ENCODE data around the gene TNFRSF8. TPM values are rescaled to one million over a fixed set of nuclear protein-coding genes. Genes with fewer than 3 reads are reported as not detected.

TNFRSF8 gene
- total and polyA plus RNA-seq, 2 of the 4 experiments (the other 2 are of a cell fraction), result under 0.01 to 0.31 TPM

DNA sequence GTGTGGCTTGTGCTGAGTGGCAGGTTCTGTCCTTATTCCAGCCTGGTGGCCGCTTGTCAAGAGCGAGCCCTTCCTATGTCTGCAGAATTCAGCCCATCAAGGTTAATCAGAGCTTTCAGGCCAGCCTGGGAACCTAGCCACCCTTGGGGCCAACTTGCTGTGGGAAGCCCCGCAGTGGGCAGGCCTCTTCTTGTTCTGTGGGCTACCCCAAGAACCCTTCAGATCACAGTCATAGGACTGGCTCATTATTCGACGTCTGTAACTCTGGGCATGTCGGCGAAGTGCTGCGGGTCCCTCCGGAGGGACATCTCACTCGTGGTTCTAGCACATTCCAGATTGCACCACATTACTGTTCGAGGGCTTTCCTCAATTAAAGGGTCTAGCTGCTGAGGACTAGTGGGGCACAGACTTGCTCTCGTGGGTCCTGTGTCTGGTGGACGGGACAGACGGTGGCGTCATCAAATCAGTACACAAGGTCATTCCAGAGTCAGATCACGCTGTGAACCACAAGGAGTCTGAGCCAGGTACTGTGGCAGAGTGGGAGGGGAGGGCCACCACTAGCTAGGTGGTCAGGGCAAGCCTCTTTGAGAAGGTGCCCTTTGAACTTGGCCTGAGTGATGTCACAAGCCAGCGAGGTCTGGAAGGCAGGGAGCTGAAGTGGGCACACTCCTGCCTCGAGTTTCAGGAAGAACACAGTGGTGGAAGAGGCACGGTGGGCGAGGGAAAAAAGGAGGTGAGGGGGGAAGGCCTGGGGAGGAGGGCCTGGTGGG is 83.4 kb downstream of the TNFRSF8 start:
- Histone ChIP-seq H2BK15ac (ENCODE audit: low read depth, low read length) (peak overlapping the region; percentile 65; the same call in 2 of the 3 replicates), H3K27ac (ENCODE audit: insufficient read depth, low read length) (no peak overlapping the region), H4K5ac (ENCODE audit: low read depth, low read length) (peak overlapping the region; percentile 19; the same call in 1 of the 2 replicates), H3K4me3 (ENCODE audit: insufficient read depth, low read depth, low read length) (no peak overlapping the region), H2AFZ (replicated peaks; ENCODE audit: low read length, poor library complexity) (peak overlapping the region; percentile 37), H3K9me3 (ENCODE audit: control insufficient read depth, insufficient read depth, low read length) (peaks cover 4% of the 10 kb centered on the region; the same call in 1 of the 2 replicates), H3K23ac (ENCODE audit: low read depth, low read length) (no peak overlapping the region), H4K8ac (ENCODE audit: low read depth in 2 of 2, low read length in 2 of 2) (peak overlapping the region; percentile 47 to 52; a peak in 2 of 4 replicates), H2AK9ac (replicated peaks; ENCODE audit: low read depth, low read length, poor library complexity) (peak overlapping the region; percentile 18), H3K4me2 (ENCODE audit: low read depth, low read length) (no peak overlapping the region), H3K18ac (ENCODE audit: low read depth, low read length) (0 out of 2 replicates have a peak overlapping the region, but pooled peaks have one; percentile 2), H2BK120ac (ENCODE audit: low read depth, low read length) (0 out of 2 replicates have a peak overlapping the region, but pooled peaks have one; percentile 12), H3K36me3 (ENCODE audit: control insufficient read depth, insufficient read depth, low read length) (no peaks in the 10 kb centered on the region), H4K91ac (ENCODE audit: insufficient read depth, low read depth, low read length) (peak overlapping the region; percentile 38; the same call in 1 of the 2 replicates), H3K4me1 (ENCODE audit: control insufficient read depth, insufficient read depth, low read length) (peaks cover 27% of the 10 kb centered on the region), H2AK5ac (ENCODE audit: low read depth, low read length) (peak overlapping the region; percentile 66), H2BK5ac (ENCODE audit: low read depth, low read length, poor library complexity, severe bottlenecking) (no peak overlapping the region), H3K9me1 (ENCODE audit: insufficient read depth, low read length) (peaks cover 13% of the 10 kb centered on the region), H3K79me1 (ENCODE audit: low read depth in 1 of 2, low read length in 2 of 2) (no peaks in the 10 kb centered on the region), H2BK20ac (ENCODE audit: low read depth, low read length) (0 out of 2 replicates have a peak overlapping the region, but pooled peaks have one; percentile 26), H3K9ac (ENCODE audit: low read depth, low read length) (no peak overlapping the region), H4K20me1 (ENCODE audit: insufficient read depth, low read length) (no peaks in the 10 kb centered on the region), H3K27me3 (ENCODE audit: control insufficient read depth, insufficient read depth, low read length) (no peaks in the 10 kb centered on the region), H3K56ac (ENCODE audit: extremely low read depth, insufficient read depth, low read length) (no peak overlapping the region), H3K4ac (ENCODE audit: low read depth, low read length) (peak overlapping the region; percentile 66), H3K14ac (replicated peaks; ENCODE audit: low read depth, low read length) (no peak overlapping the region)
- WGBS, 2 experiments (ENCODE audit: extremely low coverage in 2 of 2, insufficient read length in 1 of 2), result 75% methylated on average over 11 of the region's 20 CpGs; no CpG with 5 or more reads in 1 of the 2 experiments
- in situ Hi-C loops (cut with MboI; ENCODE audit: low sequenced_read_pairs), result no loop called here
- POLR2A ChIA-PET (ENCODE audit: unreplicated experiment), result no interaction called here
- dilution Hi-C loops (cut with HindIII; ENCODE audit: low sequenced_read_pairs, unreplicated experiment), result no loop called here
- TF ChIP-seq MXI1 (IDR thresholded peaks at IDR 0.05; ENCODE audit: borderline replicate concordance, low read depth, low read length) (no peak), MAFK (IDR thresholded peaks at IDR 0.05; ENCODE audit: low read depth, low read length) (no peak), SMC3 (IDR thresholded peaks at IDR 0.05; ENCODE audit: low read depth, low read length) (no peak), RFX5 (IDR thresholded peaks at IDR 0.05; ENCODE audit: low read depth, low read length) (no peak), MAZ (IDR thresholded peaks at IDR 0.05; ENCODE audit: borderline replicate concordance, low read depth, low read length) (no peak), RAD21 (IDR thresholded peaks at IDR 0.05; ENCODE audit: low read length) (no peak), BHLHE40 (IDR thresholded peaks at IDR 0.05; ENCODE audit: low read depth, low read length) (no peak), NFE2L2 (IDR thresholded peaks at IDR 0.05; ENCODE audit: low read depth, low read length) (no peak), CEBPB (IDR thresholded peaks at IDR 0.05; ENCODE audit: low read depth, low read length) (no peak), RCOR1 (IDR thresholded peaks at IDR 0.05; ENCODE audit: insufficient replicate concordance, low read length) (no peak), FOS (IDR thresholded peaks at IDR 0.05; ENCODE audit: low read depth, low read length) (no peak), CHD1 (IDR thresholded peaks at IDR 0.05; ENCODE audit: low read depth, low read length) (no peak)
- TF ChIP-seq, protein P1, sequence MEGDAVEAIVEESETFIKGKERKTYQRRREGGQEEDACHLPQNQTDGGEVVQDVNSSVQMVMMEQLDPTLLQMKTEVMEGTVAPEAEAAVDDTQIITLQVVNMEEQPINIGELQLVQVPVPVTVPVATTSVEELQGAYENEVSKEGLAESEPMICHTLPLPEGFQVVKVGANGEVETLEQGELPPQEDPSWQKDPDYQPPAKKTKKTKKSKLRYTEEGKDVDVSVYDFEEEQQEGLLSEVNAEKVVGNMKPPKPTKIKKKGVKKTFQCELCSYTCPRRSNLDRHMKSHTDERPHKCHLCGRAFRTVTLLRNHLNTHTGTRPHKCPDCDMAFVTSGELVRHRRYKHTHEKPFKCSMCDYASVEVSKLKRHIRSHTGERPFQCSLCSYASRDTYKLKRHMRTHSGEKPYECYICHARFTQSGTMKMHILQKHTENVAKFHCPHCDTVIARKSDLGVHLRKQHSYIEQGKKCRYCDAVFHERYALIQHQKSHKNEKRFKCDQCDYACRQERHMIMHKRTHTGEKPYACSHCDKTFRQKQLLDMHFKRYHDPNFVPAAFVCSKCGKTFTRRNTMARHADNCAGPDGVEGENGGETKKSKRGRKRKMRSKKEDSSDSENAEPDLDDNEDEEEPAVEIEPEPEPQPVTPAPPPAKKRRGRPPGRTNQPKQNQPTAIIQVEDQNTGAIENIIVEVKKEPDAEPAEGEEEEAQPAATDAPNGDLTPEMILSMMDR (conservative IDR thresholded peaks at IDR 0.05; ENCODE audit: low read depth, low read length), result no peak
- TF ChIP-seq, protein P2, sequence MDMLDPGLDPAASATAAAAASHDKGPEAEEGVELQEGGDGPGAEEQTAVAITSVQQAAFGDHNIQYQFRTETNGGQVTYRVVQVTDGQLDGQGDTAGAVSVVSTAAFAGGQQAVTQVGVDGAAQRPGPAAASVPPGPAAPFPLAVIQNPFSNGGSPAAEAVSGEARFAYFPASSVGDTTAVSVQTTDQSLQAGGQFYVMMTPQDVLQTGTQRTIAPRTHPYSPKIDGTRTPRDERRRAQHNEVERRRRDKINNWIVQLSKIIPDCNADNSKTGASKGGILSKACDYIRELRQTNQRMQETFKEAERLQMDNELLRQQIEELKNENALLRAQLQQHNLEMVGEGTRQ (IDR thresholded peaks at IDR 0.05; ENCODE audit: low read depth, low read length), result no peak
- ATAC-seq (ENCODE audit: low read depth), result no peak
- DNase-seq, result no peak
- intact Hi-C loops (cut with micrococcal nuclease), result no loop called here
- BruUV-seq (replicated peaks), result no TSS peak
- CTCF ChIA-PET, result no interaction called here

Measured in IMR-90 (cell line).